GM18502 (cell line): ENCODE measurements around the gene FUS.

ENCODE experiments used
- ATAC-seq: cut with Tn5 transposase; IDR thresholded peaks from one replicate; pipeline ENCODE4 v1.9.1; 2021; ENCODE audit warnings: mild to moderate bottlenecking; ENCODE audit not compliant: unreplicated experiment, poor library complexity

FUS gene

DNA sequence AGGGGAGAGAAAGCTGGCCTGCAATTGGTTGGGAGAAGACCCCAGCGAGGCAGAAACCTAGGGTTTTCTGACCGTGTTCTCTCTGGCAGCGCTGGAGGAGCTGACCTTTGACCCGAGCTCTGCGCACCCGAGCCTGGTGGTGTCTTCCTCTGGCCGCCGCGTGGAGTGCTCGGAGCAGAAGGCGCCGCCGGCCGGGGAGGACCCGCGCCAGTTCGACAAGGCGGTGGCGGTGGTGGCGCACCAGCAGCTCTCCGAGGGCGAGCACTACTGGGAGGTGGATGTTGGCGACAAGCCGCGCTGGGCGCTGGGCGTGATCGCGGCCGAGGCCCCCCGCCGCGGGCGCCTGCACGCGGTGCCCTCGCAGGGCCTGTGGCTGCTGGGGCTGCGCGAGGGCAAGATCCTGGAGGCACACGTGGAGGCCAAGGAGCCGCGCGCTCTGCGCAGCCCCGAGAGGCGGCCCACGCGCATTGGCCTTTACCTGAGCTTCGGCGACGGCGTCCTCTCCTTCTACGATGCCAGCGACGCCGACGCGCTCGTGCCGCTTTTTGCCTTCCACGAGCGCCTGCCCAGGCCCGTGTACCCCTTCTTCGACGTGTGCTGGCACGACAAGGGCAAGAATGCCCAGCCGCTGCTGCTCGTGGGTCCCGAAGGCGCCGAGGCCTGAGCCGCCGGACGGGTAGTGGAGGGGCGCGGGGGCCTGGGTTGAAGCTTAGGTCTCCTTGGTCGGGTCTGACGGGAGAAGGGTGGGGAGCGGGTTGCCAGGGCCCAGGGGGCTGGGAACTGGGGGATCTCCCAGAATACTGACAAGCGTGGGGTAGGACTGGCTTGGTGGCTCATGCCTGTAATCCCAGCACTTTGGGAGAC, 44.4 kb downstream of the FUS start:
- ATAC-seq, result no peak

DNA sequence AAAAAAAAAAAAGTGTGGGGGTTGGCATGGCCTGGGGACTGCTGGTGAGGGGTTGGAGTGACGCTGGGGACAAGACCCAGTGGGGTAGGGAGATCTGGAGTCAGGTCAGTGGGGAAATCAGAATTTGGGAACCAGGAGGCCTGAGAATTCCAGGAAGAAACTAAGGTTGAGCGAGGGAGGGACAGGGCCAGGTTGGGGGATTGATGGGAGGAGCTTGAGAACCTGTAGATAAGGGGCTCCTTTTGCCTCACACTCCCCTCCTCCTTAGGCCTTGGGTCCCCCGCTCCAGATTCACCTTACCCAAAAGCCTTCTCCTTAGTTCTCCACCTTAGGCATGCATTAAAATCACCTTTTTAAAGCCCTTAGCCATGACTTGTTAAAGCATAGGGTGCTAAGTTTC, 45.3 kb downstream of the FUS start:
- no peak for ATAC-seq

DNA sequence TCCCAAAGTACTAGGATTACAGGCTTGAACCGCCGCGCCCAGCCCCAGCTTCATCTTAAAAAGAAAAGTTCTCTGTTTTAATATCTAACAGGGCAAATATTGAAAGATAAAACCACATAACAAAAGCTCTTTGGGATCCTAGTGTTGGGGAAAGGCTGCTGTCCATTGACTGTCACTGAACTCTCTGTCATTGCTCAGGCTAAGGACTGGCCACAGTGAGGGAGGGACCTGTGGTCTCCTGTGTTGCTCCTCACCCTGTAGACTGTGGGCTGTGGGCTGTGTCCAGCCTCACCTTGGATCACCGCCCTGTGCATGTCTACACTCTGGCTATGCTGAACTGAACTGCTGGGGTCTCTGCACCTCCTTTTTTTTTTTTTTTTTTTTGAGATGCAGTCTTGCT, 48.3 kb downstream of the FUS start:
- no peak for ATAC-seq

DNA sequence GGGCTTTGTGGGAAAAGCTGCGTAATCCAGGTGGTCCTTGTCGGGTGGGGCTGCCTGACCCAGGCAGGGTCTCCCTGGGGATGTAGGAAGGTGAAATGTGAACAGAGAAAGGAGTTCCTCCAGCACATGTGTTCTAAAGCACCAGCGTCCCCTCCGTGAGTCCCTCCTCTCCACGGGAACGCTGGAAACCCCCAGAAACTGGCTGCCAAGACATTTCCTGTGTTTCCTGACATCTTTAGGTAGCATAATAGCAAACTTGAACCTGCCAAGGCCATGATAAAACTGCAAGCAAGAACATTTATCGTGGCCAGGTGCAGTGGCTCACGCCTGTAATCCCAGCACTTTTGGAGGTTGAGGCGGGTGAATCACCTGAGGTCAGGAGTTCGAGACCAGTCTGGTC, 49.6 kb downstream of the FUS start:
- ATAC-seq, result no peak

DNA sequence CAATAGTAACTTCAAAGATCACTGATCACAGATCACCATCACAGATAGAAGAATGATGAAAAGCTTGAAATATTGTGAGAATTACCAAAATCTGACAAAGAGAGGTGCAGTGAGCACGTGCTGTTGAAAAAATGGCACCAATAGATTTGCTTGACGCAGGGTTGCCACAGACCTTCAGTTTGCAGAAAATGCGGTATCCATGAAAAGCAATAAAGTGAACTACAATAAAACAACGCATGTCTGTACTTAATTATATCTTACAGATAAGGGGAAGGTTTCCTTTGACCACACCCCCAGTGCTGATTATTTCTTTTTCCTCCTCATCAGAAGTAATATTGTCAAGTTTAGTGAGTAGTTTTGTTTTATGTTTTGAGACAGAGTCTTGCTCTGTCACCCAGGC, 58.1 kb downstream of the FUS start:
- ATAC-seq, result no peak
